Activated T-cell treated with anti-CD3 and anti-CD28 coated beads, Interleukin-2, amount 50 U/mL, for 1 hour (primary cell): ENCODE results near the gene YAE1.
"Not testable (repeated sequence)": the region's sequence is repeated elsewhere in the genome, so short reads cannot be mapped to it uniquely, and the experiment has no call there.

Experiments used
- DNase-seq: peaks from one replicate; pipeline ENCODE4 v3.0.0-alpha.2; 2020

YAE1 gene

GRCh38 chr7:39566023-39566921 lies at the start of gene YAE1:
Gene YAE1 (plus strand): TSS chr7:39566404. CDS start chr7:39566419, 15 bp downstream.
- peak; percentile 81 for DNase-seq

DNA sequence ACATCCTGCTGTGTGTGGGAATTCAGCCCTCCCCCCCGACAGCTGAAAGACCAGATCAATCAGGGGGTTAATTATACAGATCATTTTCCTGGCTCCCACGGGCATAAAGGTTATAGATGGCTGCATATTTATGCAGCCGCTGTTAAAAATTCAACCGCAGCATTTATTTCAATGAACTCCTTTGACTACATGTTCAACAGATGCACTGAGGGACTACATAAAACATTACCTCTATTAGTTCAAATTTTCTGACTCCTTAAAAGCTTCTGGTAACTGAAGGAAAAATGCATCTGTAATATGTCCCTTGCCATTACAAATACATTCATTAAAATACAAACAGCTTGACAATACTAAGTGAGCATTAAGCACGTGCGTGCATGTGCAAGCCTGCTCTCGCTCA lies 49.7 kb upstream of the YAE1 start:
- DNase-seq, result no peak

- no peak for DNase-seq
Measured at GRCh38 chr7:39517240-39517639, 49.0 kb upstream of the YAE1 start.

- no peak for DNase-seq
Measured at GRCh38 chr7:39525926-39526325, 40.3 kb upstream of the YAE1 start.

GRCh38 chr7:39526666-39527065 lies 39.5 kb upstream of the YAE1 start:
- DNase-seq, result no peak

GRCh38 chr7:39527296-39527695 lies 38.9 kb upstream of the YAE1 start:
- DNase-seq, result no peak

- no peak for DNase-seq
Measured at GRCh38 chr7:39527951-39528350, 38.3 kb upstream of the YAE1 start.

GRCh38 chr7:39528849-39529248 lies 37.4 kb upstream of the YAE1 start:
- DNase-seq, result no peak

- DNase-seq, result no peak
Measured at GRCh38 chr7:39529582-39529981, 36.6 kb upstream of the YAE1 start.

- DNase-seq, result no peak
Measured at GRCh38 chr7:39530971-39531370, 35.2 kb upstream of the YAE1 start.

DNA sequence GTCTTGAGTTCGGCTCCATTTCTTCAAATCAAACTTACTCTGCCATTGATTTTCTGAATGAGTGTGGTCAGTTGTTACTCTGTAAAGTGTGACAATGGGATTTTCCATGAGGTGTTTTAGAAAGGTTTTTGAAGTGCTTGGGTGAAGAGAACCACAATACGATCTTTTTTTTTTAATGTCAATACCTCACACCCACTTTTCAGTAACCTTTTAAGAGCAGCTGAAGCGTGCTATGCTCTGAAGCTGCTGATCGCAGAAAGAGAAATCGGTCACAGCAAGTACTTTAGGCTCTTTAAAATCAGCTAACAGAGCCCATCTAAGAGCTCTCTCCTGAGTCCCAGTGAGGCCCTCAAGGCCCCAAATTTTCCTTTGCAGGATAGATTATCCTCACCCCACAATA lies 34.4 kb upstream of the YAE1 start:
- DNase-seq, result no peak

DNA sequence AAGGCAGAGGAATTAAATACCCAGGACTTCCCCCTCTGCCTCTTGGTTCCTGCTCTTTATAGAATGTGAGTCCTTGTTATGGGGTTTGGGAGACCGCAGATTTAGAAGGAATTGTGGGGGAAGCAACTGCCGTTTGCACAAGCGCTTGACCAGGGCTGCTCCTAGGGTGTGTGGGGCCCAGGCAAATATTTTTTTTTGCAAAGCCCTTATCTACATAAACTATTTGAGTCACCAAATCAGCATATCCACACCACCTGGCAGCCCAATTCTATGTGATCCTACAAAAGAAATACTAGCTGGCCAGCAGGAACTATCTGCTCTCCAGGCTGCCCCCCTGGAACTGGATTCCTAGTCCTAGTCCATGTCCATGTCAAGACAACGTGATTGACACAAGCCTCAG lies 33.4 kb upstream of the YAE1 start:
- DNase-seq, result no peak

DNA sequence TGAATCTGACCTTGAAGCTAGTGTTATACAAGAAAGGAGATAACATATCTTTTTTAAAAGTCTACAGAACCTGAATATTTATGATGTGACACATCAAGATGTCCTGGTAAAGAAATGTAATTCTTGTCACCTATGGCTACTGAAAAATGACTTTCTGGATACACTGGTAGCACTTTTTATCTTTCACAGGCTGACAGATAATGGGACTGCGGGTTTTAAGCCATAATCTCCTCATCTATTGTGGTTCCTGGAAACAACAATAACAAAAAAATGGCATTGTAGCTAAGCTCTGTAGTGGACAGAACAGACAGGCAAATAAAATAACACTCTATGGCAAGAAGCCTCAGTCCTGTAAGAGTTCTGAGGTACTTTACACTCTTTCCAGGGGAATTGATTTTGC lies 31.6 kb upstream of the YAE1 start:
- DNase-seq, result no peak

GRCh38 chr7:39535064-39535463 lies 31.1 kb upstream of the YAE1 start:
- no peak for DNase-seq

DNA sequence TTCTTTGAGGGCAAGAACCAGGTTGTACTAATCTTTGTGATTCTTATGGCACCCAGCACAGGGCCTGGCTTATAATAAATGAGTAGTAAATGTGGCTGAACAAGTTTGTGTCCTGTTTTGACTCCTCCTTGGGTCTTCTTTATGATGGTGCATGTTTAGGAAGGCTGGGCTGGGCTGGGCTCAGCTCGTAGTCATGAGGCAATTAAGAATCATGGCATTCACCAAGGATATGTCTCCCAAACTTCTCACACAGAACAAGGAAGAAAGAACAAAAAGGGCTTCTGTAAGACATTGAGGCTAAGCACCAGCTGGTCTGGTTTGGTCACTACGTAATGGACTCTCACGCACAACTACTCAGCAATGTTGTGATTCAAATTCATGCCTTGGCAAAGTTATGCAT lies 30.5 kb upstream of the YAE1 start:
- no peak for DNase-seq

- DNase-seq, result no peak
Measured at GRCh38 chr7:39536951-39537350, 29.3 kb upstream of the YAE1 start.

- DNase-seq, result no peak
Measured at GRCh38 chr7:39539816-39540215, 26.4 kb upstream of the YAE1 start.

DNA sequence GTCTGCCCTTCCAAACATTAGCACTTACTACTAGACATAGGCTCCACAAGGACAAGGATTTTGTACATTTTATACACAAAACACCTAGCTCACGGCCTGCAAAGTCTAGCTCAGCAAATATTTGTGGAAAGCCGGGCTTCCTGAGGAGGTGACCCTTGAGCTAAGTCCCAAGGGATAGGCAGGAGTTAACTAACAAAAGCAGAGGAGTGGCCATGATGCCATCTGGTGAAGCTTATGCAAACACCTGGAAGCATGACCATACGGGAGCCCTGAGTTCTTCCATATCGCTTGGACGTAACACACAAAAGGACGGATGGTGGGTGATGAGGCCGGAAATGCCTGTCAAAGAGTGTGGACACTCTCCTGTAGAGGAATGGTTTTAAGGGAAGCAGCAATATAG lies 25.9 kb upstream of the YAE1 start:
- DNase-seq, result no peak

DNA sequence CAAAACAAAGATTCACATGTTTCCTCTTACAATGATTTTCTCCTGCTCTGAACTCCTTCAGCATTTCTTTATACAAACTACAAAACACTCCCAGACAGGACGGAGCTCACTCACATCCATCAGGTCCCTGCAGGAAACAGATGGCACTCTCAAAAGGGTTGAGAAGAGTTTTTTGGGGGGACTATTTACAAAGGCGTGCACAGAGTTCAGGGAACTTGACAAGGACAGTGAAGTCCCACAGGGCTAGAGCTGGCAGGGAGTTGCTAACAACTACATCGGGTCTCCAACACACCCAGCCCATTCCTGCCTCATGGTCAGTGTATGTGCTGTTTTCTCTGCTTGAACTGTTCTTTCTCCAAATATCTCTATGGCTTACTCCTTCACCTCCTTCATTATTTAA lies 24.7 kb upstream of the YAE1 start:
- no peak for DNase-seq

GRCh38 chr7:39544774-39545173 lies 21.4 kb upstream of the YAE1 start:
- not testable (repeated sequence) for DNase-seq

DNA sequence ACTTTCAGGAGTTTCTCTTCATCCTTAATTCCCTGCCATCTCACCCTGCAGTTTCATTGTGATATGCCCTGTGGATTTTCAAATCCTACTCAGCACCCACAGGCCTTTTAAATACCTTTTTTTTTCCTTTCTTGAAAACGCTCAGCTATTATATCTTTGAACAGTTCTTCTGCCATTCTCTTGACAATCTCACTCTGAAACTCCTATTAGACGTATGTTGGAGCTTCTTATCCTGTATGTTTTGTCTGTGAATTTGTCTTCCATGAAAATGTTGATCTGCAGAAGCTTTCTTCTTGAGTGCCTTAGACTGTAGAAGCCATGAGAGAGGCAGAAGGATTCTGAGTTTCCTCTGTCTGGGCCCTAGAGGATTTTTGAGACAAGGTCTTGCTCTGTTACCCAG lies 18.9 kb upstream of the YAE1 start:
- DNase-seq, result no peak

GRCh38 chr7:39550411-39550810 lies 15.8 kb upstream of the YAE1 start:
- DNase-seq, result no peak

DNA sequence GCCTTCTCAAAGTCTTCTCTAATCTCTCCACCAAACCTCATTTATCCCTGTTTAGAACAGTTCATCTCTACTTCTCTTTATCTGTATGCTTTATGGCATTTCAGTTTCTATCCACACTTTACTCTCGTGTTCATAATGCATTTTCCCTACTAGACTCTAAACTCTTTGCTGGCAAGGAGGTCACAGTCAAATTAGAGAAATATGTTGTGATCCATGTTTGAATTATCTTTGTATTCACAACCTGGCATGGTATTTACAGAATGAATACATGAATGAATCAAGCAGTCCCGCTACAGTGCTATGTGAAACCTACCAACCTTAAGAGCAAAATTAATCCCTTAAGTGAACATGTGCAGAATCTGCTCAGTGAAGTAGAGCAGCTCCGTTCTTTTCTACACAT lies 12.8 kb upstream of the YAE1 start:
- DNase-seq, result no peak

DNA sequence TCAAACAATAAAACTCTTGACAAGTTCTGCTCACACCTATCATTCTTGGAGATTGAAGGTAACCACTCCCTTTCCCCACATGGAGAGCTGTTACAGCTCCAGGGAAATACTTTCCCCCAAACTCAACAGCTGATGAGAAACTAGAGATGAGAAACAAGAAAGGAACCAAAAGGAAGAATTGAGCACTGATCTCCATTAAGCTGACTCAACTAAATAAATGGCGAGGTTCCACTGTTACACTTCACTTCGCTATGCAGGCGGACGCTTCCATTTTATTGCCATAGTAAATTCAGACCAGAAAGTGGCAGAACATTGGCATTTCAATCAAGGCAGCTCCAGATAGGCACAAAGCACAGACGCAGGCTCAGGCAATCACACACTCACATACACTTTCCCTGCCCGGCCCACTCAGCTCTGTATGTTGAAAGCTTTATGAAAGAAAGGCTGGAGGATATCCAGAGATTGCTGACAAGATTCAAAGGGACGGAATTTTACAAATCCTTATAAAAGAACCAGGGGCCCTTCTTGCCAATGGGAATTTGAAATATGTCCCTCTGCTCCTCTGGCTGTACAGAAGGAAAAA lies 11.5 kb upstream of the YAE1 start:
- no peak for DNase-seq

GRCh38 chr7:39557222-39557621 lies 9.0 kb upstream of the YAE1 start:
- DNase-seq, result no peak
